T-helper 2 cell treated with Interferon-gamma antibody and Interleukin-4, amounts not matched to agents 100 ng/mL and 5 ng/mL, for 36 hours (primary cell): ENCODE data around the gene CD3D. TPM values are rescaled to one million over a fixed set of nuclear protein-coding genes. Genes with fewer than 3 reads are reported as not detected.

Experiments used
- intact Hi-C: fragments of 100-400 bp; cut with micrococcal nuclease; formaldehyde crosslinking; loops from one replicate; pipeline ENCODE4 v1.15.1; 2023
- total RNA-seq: library from RNA; stranded (reverse); gene quantifications from 2 replicates; pipeline ENCODE4 v1.2.3, GENCODE V29; 2022

Gene CD3D
- total RNA-seq, 1 donor from 2014 or later, result 495 TPM

DNA sequence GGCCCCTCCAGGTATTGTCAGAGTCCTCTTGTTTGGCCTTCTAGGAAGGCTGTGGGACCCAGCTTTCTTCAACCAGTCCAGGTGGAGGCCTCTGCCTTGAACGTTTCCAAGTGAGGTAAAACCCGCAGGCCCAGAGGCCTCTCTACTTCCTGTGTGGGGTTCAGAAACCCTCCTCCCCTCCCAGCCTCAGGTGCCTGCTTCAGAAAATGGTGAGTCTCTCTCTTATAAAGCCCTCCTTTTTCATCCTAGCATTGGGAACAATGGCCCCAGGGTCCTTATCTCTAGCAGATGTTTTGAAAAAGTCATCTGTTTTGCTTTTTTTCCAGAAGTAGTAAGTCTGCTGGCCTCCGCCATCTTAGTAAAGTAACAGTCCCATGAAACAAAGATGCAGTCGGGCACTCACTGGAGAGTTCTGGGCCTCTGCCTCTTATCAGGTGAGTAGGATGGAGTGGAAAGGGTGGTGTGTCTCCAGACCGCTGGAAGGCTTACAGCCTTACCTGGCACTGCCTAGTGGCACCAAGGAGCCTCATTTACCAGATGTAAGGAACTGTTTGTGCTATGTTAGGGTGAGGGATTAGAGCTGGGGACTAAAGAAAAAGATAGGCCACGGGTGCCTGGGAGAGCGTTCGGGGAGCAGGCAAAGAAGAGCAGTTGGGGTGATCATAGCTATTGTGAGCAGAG, 37.8 kb downstream of the CD3D start, which contains the start of gene CD3E:
CD3E (plus strand) TSS at position 163 of the 681 bp plus-strand sequence; CDS start at position 386, 223 bp downstream.
- intact Hi-C loops, result loop anchor here (1.0 to 5.0 kb wide), 4 partner anchors 34 to 268 kb away; partner anchors contain the start of genes ARCN1, CD3D and JAML

DNA sequence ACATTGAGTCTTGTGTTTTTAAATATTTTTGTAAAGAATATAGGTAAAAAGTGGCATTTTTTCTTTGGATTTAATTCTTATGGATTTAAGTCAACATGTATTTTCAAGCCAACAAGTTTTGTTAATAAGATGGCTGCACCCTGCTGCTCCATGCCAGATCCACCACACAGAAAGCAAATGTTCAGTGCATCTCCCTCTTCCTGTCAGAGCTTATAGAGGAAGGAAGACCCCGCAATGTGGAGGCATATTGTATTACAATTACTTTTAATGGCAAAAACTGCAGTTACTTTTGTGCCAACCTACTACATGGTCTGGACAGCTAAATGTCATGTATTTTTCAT, 38.3 kb downstream of the CD3D start:
- intact Hi-C loops, result loop anchor here (5.0 kb wide), 1 partner anchor 268 kb away; the partner anchor contains the start of gene ARCN1

- intact Hi-C loops, result loop anchor here (5.0 kb wide), 1 partner anchor 271 kb away; the partner anchor contains the start of gene ARCN1
Observed at GRCh38 chr11:118301600-118302195, 40.8 kb downstream of the CD3D start.

GRCh38 chr11:118295815-118296454, 46.6 kb downstream of the CD3D start:
- intact Hi-C loops, result loop anchor here (2.0 kb wide), 1 partner anchor 57 kb away; no protein-coding TSS in a partner anchor

DNA sequence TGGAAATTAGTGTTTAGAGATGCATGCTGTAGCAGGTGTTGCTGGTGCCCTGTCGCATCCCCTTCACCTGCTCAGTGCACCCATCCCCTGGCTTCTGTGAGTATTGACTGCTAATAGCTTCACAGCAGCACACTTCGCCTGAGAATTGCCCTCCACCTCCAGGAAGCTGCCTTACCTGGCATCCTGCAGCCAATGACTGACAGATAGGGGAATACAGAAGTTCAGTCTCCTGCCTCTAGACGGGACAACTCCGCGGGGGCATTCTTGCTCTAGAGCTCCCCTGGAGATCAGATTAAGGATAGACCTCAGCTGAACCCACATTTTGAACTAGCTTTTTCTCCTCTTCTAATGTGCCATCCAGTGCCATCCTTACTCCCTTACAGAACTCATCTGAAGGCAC, 47.3 kb downstream of the CD3D start:
- intact Hi-C loops, result no loop called here

- intact Hi-C loops, result no loop called here
Observed at GRCh38 chr11:118294053-118294452, 48.5 kb downstream of the CD3D start.

DNA sequence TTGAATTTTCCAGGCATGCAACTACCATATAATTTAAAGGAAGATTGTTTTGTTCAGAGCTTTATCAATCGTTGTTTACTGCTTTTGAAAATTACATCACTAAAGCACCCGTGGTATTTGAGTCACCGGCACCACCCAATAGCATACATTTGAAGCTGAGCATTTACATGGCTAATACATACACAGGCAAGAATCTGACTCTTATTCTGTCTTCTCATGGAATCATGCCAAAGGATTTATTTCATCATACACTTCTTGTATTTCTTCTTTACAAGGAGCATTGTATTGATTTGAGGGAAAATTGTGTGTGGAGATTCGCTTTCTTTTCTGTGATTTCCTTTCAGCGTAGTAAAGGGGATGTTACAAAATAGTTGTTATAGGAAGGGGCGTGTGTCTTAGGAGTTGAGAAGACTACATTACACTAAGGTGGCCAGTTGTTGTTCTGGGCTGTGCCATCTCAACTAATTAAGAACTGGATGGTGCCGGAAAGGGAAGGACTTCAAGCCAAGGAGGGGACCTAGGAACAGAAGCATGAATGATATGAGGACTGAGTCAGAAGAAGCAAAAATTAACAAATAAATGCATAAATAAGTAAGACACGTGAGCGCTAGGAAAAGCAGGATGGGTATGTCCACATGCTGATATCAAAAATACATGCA, 50.9 kb downstream of the CD3D start:
- intact Hi-C loops, result loop anchor here (1.0 kb wide), 2 partner anchors 93 to 146 kb away; no protein-coding TSS in a partner anchor

DNA sequence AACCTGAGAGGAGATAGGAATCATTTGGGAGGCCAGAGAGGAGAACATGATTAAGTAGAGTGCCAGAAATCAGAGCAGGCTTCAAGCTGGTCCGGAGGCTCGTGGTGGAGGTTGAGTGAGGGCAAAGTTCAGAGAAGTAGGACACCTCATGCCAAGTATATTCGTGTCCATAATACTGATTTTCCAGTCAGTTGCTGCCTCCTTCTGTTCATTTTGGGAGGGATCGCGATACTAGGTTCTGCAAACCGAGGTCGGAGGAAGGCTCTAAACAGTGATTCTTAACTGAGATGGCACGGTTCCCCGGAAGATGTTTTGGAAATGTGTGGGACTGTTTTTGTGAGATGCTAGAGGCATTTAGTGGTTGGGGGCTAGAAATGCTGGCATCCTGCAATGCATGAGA, 51.6 kb downstream of the CD3D start:
- intact Hi-C loops, result loop anchor here (1.0 kb wide), 2 partner anchors 93 to 146 kb away; no protein-coding TSS in a partner anchor

DNA sequence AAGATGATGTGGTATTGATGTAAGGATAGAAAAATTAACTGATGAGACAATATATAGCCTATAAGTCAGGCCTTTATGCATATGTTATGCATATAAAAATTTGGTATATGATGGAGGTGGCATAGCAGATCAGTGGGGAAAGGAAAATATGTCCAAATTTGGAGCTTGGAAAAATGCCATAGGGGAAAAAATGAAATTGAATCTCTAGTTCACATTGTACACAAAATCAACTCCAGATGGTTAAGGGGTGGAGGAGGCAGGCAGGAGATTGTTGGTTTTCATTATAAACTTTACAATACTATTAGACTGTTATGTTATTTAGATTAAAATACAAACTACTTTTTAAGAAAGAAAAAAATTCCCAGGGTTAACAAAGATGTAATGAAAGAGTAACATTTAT, 53.1 kb downstream of the CD3D start:
- intact Hi-C loops, result no loop called here

Other genes starting within 250 kb of the CD3D start
- 0.11 TPM in 1 of 2 replicates, not detected in the other for gene SCN4B, start 189.9 kb downstream of the CD3D start, total RNA-seq
- gene SCN2B, start 166.1 kb downstream of the CD3D start, total RNA-seq, result not detected in 2 replicates
- 73.7 and 78.9 TPM in 2 replicates for gene JAML, start 117.7 kb downstream of the CD3D start, total RNA-seq
- 16.5 and 19.4 TPM in 2 replicates for gene MPZL3, start 90.3 kb downstream of the CD3D start, total RNA-seq
- 3.8 and 5.2 TPM in 2 replicates for gene MPZL2, start 78.4 kb downstream of the CD3D start, total RNA-seq
- gene CD3E, start 38.0 kb downstream of the CD3D start, total RNA-seq, result 576 and 590 TPM in 2 replicates
- gene CD3G, start 1.6 kb upstream of the CD3D start, total RNA-seq, result 221 and 225 TPM in 2 replicates
- 44.1 and 44.9 TPM in 2 replicates for gene UBE4A, start 16.9 kb upstream of the CD3D start, total RNA-seq
- 284 and 288 TPM in 2 replicates for gene ATP5MG, start 58.9 kb upstream of the CD3D start, total RNA-seq
- 94.1 and 94.9 TPM in 2 replicates for gene KMT2A, start 93.8 kb upstream of the CD3D start, total RNA-seq
- gene TTC36, start 184.8 kb upstream of the CD3D start, total RNA-seq, result 0.66 and 0.75 TPM in 2 replicates
- 5.5 and 7.9 TPM in 2 replicates for gene TMEM25, start 188.5 kb upstream of the CD3D start, total RNA-seq
- gene IFT46, start 223.2 kb upstream of the CD3D start, total RNA-seq, result 9.1 and 9.7 TPM in 2 replicates
- 105 and 110 TPM in 2 replicates for gene ARCN1, start 229.7 kb upstream of the CD3D start, total RNA-seq